Ishikawa (cell line): ENCODE measurements around the gene KIF26B.

ENCODE experiments used
- CEBPB ChIP-seq: IDR thresholded peaks from 2 replicates; pipeline ENCODE4 v1.6.1; 2012
- EP300 ChIP-seq: IDR thresholded peaks from 2 replicates; pipeline ENCODE4 v1.6.1; 2012; ENCODE audit warnings: borderline replicate concordance
- FOXM1 ChIP-seq: IDR thresholded peaks from 2 replicates; pipeline ENCODE4 v1.6.1; 2012; ENCODE audit warnings: low read depth, borderline replicate concordance
- NFIC ChIP-seq: IDR thresholded peaks from 2 replicates; pipeline ENCODE4 v1.6.1; 2012
- RAD21 ChIP-seq: IDR thresholded peaks from 2 replicates; pipeline ENCODE4 v1.6.1; 2012; ENCODE audit warnings: low read depth
- REST ChIP-seq: IDR thresholded peaks from 2 replicates; pipeline ENCODE4 v1.6.1; 2012; ENCODE audit warnings: low read depth, mild to moderate bottlenecking
- TAF1 ChIP-seq: IDR thresholded peaks from 2 replicates; pipeline ENCODE4 v1.6.1; 2012; ENCODE audit warnings: low read depth, mild to moderate bottlenecking
- TCF12 ChIP-seq: IDR thresholded peaks from 2 replicates; pipeline ENCODE4 v1.6.1; 2012; ENCODE audit warnings: low read depth
- YY1 ChIP-seq: IDR thresholded peaks from 2 replicates; pipeline ENCODE4 v1.6.1; 2012; ENCODE audit warnings: low read depth
- ZBTB7A ChIP-seq: IDR thresholded peaks from 2 replicates; pipeline ENCODE4 v1.6.1; 2012; ENCODE audit warnings: low read depth

- TF ChIP-seq ZBTB7A, result no peak
- no peak for TF ChIP-seq YY1
- TF ChIP-seq REST, result no peak
- no peak for TF ChIP-seq RAD21
- TF ChIP-seq EP300, result no peak
- no peak for TF ChIP-seq CEBPB
- TF ChIP-seq TCF12, result no peak
- no peak for TF ChIP-seq NFIC
- no peak for TF ChIP-seq TAF1
- no peak for TF ChIP-seq FOXM1
These were observed 40.6 kb downstream of the KIF26B start for GRCh38 chr1:245195398-245195797.
